GM12878 (cell line): ENCODE measurements around the gene ADD2. TPM values are rescaled to one million over a fixed set of nuclear protein-coding genes. Genes with fewer than 3 reads are reported as not detected.

Source experiments
- E4F1 ChIP-seq: fragments of 450-650 bp; IDR thresholded peaks from 2 replicates; pipeline ENCODE4 v1.6.1; 2018; ENCODE audit warnings: borderline replicate concordance, mild to moderate bottlenecking; ENCODE audit not compliant: partially characterized antibody
- HDAC2 ChIP-seq: fragments of 200-600 bp; sonication (generic); IDR thresholded peaks from 2 replicates; pipeline ENCODE4 v1.6.1; 2017
- NR2C1 ChIP-seq: fragments of 450-650 bp; IDR thresholded peaks from 2 replicates; pipeline ENCODE4 v1.6.1; 2017; ENCODE audit warnings: antibody characterized with exemption, mild to moderate bottlenecking, moderate library complexity
- NRF1 ChIP-seq: conservative IDR thresholded peaks from 2 replicates; pipeline ENCODE4 v1.6.1; 2011; ENCODE audit warnings: mild to moderate bottlenecking, low read depth, low read length, improper control_type of control experiment
- POLR2AphosphoS5 ChIP-seq: IDR thresholded peaks from 2 replicates; pipeline ENCODE4 v1.6.1; 2011; ENCODE audit warnings: mild to moderate bottlenecking, low read length, inconsistent platforms
- ZBTB11 ChIP-seq: fragments of 450-650 bp; formaldehyde crosslinking; IDR thresholded peaks from 2 replicates; pipeline ENCODE4 v1.5.0; 2022; ENCODE audit warnings: mild to moderate bottlenecking, missing genetic modification characterization
- polyA plus RNA-seq, 11 experiments: library from polyadenylated mRNA; depleted of rRNA in 4 of 11; unstranded in 6 of 11; stranded (reverse) in 5 of 11; fragments of >200 nt; fragmentation: Nextera tagmentation in 4 of 11; fragmentation: Illumina TruSeq in 1 of 11; extraction: Ambion mirVana in 4 of 11; extraction: Trizol in 1 of 11; gene quantifications; 1 replicate in 1 of 11; 2 replicates in 10 of 11; pipeline versions ENCODE4 v1.2.1 to v1.2.3, GENCODE V29; 2011 to 2016; ENCODE audit warnings: inconsistent platforms in 2 of 11, missing spikeins in 2 of 11, low read depth in 1 of 11
- total RNA-seq, 4 experiments: library from RNA; depleted of rRNA in 3 of 4; stranded (reverse); fragments of >200 nt in 3 of 4; fragmentation: Illumina TruSeq in 1 of 4; extraction: Trizol in 1 of 4; gene quantifications; 2 replicates each; pipeline versions ENCODE4 v1.2.1 to v1.2.3, GENCODE V29; 2013 to 2021
- TF ChIP-seq, protein P1 (sequence below): fragments of 450-650 bp; IDR thresholded peaks from 2 replicates; pipeline ENCODE4 v1.6.1; 2017; ENCODE audit warnings: antibody characterized with exemption, mild to moderate bottlenecking, moderate library complexity

The ADD2 gene
- total and polyA plus RNA-seq, 10 of the 15 experiments (the other 5 are each of a cell fraction or from before 2014, with no cell fraction given): 0.05 to 0.13 (median 0.08) TPM; not detected in 7

DNA sequence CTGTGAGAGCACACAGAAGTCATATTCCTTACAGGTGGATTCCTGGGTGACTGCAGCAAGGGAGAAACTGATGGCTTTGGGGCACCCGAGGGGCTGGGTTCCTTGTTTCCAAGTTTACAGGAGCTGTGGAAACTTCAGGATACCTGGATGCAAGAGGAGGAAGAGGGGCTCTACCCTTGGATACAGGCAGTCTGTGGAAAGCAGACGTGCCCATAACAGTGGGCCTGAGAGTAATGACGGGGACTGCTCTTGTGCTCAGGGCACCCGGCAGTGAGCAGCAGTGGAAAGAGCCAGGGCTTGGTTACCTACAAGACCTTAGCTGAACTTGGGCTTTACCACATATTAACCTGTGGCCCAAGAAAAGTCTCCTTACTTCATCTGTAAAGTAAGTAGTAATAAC is 112.2 kb downstream of the ADD2 start (continued):
- TF ChIP-seq, protein P1, sequence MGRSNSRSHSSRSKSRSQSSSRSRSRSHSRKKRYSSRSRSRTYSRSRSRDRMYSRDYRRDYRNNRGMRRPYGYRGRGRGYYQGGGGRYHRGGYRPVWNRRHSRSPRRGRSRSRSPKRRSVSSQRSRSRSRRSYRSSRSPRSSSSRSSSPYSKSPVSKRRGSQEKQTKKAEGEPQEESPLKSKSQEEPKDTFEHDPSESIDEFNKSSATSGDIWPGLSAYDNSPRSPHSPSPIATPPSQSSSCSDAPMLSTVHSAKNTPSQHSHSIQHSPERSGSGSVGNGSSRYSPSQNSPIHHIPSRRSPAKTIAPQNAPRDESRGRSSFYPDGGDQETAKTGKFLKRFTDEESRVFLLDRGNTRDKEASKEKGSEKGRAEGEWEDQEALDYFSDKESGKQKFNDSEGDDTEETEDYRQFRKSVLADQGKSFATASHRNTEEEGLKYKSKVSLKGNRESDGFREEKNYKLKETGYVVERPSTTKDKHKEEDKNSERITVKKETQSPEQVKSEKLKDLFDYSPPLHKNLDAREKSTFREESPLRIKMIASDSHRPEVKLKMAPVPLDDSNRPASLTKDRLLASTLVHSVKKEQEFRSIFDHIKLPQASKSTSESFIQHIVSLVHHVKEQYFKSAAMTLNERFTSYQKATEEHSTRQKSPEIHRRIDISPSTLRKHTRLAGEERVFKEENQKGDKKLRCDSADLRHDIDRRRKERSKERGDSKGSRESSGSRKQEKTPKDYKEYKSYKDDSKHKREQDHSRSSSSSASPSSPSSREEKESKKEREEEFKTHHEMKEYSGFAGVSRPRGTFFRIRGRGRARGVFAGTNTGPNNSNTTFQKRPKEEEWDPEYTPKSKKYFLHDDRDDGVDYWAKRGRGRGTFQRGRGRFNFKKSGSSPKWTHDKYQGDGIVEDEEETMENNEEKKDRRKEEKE: no peak
- no peak for TF ChIP-seq NRF1
- TF ChIP-seq ZBTB11 (CRISPR knock-in tag): no peak
- TF ChIP-seq NR2C1: no peak
- no peak for TF ChIP-seq E4F1
- TF ChIP-seq POLR2AphosphoS5: no peak
- no peak for TF ChIP-seq HDAC2
